Mammary epithelial cell (primary cell): ENCODE results near the gene DST.

ENCODE experiments used
- CTCF ChIP-seq, 2 donors: IDR thresholded peaks in 1 of 2; conservative IDR thresholded peaks in 1 of 2; 2 replicates each; pipeline ENCODE4 v1.5.1; 2011 to 2012; ENCODE audit warnings: inconsistent platforms in 2 of 2, low read length in 2 of 2, mild to moderate bottlenecking in 2 of 2, control low read depth in 1 of 2, low read depth in 1 of 2; ENCODE audit not compliant: insufficient read depth in 1 of 2; ENCODE audit errors: extremely low read depth in 1 of 2
- EZH2 ChIP-seq: IDR thresholded peaks from 2 replicates; pipeline ENCODE4 v1.6.1; 2012; ENCODE audit warnings: low read length, inconsistent platforms, borderline replicate concordance

GRCh38 chr6:56511591-56511990, 131.1 kb downstream of the DST start:
- no peak for TF ChIP-seq CTCF (conservative IDR thresholded peaks at IDR 0.05 in 1 of 2, IDR thresholded peaks at IDR 0.05 in 1 of 2; ENCODE audit: extremely low read depth in 1 of 2, insufficient read depth in 1 of 2, low read depth in 1 of 2, low read length in 2 of 2)
- TF ChIP-seq EZH2: no peak
